Activated CD4-positive, alpha-beta T cell treated with anti-CD3 and anti-CD28 coated beads for 48 hours (primary cell): ENCODE results near the gene DNAH2.

ENCODE experiments used
- DNase-seq: peaks from one replicate; pipeline ENCODE4 v3.0.0-alpha.2; 2020

The DNAH2 gene

GRCh38 chr17:7727886-7728285, 10.3 kb downstream of the DNAH2 start:
- no peak for DNase-seq

GRCh38 chr17:7729816-7730215, 12.3 kb downstream of the DNAH2 start:
- no peak for DNase-seq

- no peak for DNase-seq
Measured at GRCh38 chr17:7732981-7733539, 15.5 kb downstream of the DNAH2 start.

- DNase-seq, result no peak
Measured at GRCh38 chr17:7737601-7738000, 20.1 kb downstream of the DNAH2 start.

GRCh38 chr17:7739746-7740145, 22.2 kb downstream of the DNAH2 start:
- DNase-seq, result no peak

GRCh38 chr17:7740481-7741001, 23.0 kb downstream of the DNAH2 start:
- DNase-seq, result no peak

- DNase-seq, result no peak
Measured at GRCh38 chr17:7742729-7743128, 25.2 kb downstream of the DNAH2 start.

- no peak for DNase-seq
Measured at GRCh38 chr17:7744416-7744815, 26.9 kb downstream of the DNAH2 start.

- no peak for DNase-seq
Measured at GRCh38 chr17:7745748-7746470, 28.4 kb downstream of the DNAH2 start.

GRCh38 chr17:7747635-7748071, 30.1 kb downstream of the DNAH2 start:
- DNase-seq, result no peak

GRCh38 chr17:7748076-7748775, 30.7 kb downstream of the DNAH2 start:
- DNase-seq, result no peak

- no peak for DNase-seq
Measured at GRCh38 chr17:7750321-7750821, 32.8 kb downstream of the DNAH2 start.

GRCh38 chr17:7754656-7755055, 37.1 kb downstream of the DNAH2 start:
- DNase-seq, result no peak

- no peak for DNase-seq
Measured at GRCh38 chr17:7755095-7755890, 37.7 kb downstream of the DNAH2 start.

GRCh38 chr17:7756968-7757367, 39.4 kb downstream of the DNAH2 start:
- no peak for DNase-seq

GRCh38 chr17:7763919-7764318, 46.4 kb downstream of the DNAH2 start:
- DNase-seq, result no peak

- DNase-seq, result no peak
Measured at GRCh38 chr17:7767004-7767403, 49.5 kb downstream of the DNAH2 start.

GRCh38 chr17:7767405-7768021, 50.0 kb downstream of the DNAH2 start:
- DNase-seq, result no peak

- no peak for DNase-seq
Measured at GRCh38 chr17:7769854-7770253, 52.3 kb downstream of the DNAH2 start.

GRCh38 chr17:7774055-7774521, 56.5 kb downstream of the DNAH2 start:
- DNase-seq, result no peak

GRCh38 chr17:7775051-7775450, 57.5 kb downstream of the DNAH2 start:
- no peak for DNase-seq

GRCh38 chr17:7777017-7777416, 59.5 kb downstream of the DNAH2 start:
- no peak for DNase-seq
